Measurements from ENCODE around the gene HSD17B1.
"Not testable (repeated sequence)": the region's sequence is repeated elsewhere in the genome, so short reads cannot be mapped to it uniquely, and the experiment has no call there.

HSD17B1 gene, protein sequence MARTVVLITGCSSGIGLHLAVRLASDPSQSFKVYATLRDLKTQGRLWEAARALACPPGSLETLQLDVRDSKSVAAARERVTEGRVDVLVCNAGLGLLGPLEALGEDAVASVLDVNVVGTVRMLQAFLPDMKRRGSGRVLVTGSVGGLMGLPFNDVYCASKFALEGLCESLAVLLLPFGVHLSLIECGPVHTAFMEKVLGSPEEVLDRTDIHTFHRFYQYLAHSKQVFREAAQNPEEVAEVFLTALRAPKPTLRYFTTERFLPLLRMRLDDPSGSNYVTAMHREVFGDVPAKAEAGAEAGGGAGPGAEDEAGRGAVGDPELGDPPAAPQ

GRCh38 chr17:42552736-42553135 is at the start of gene HSD17B1:
HSD17B1 (plus strand) TSS chr17:42552923; CDS start chr17:42552934, 11 bp downstream.
- DNase-seq = not testable (repeated sequence)

GRCh38 chr17:42502926-42503325 is 49.8 kb upstream of the HSD17B1 start:
- no peak for DNase-seq

DNA sequence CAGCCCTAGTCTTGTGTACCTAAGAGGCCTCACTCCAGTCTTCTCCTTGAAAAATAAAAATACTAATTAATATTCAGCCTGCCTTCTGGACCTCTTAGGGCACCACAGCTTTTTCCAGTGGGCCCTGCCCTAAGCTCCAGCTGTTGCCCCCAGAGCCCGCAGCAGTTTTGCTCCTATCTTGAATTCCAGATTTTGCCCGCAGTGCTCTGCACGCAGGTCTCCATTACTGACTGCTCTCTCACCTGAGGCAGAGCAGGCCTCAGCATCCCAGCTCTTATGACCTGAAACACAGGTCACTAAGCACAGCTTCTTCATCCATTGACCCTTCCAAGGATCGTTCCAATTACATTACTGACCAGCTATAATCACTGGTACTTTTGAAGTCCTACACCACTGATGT is 45.1 kb upstream of the HSD17B1 start:
- DNase-seq = no peak

- no peak for DNase-seq
Measured at GRCh38 chr17:42508426-42509165, 44.1 kb upstream of the HSD17B1 start.

GRCh38 chr17:42509409-42509808 is 43.3 kb upstream of the HSD17B1 start:
- no peak for DNase-seq

DNA sequence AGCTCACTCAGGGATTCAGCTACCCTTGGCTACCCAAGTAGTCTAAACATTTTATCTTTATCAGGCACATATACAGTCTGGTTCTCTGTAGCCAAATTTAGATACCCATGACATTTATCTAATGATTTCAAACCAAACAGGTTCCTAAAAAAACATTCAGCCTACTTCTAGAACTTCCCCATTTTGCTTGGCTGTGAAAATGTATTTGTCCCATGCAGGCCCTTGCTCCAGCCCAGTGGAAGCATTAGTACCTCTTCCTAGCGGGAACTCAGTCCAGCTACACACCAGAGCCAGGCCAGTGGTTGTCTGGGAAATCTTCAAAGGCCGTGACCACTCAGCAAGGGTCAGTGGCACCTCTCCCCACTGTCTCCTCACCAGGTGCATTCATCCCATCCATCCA is 42.9 kb upstream of the HSD17B1 start:
- no peak for DNase-seq

GRCh38 chr17:42512246-42512645 is 40.5 kb upstream of the HSD17B1 start:
- DNase-seq = no peak

- DNase-seq = no peak
Measured at GRCh38 chr17:42512733-42513251, 39.9 kb upstream of the HSD17B1 start.

DNA sequence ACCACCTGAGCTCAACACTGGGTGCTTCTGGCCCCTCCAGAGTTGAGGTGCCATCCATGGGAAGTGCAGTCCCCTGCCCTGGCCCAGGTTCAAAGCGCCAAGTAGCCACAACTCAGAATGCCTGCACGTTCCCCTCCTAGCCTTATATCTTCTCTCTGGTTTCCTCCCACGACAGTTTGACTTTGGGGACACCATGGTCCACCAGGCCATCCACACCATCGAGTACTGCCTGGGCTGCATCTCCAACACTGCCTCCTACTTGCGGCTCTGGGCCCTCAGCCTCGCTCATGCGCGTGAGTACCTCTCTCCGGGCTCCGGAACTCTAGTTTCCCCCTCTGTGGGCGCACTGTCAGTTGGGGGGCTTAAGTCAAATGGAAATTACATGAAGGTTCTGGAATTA is 39.0 kb upstream of the HSD17B1 start:
- DNase-seq = no peak

GRCh38 chr17:42514279-42514678 is 38.4 kb upstream of the HSD17B1 start:
- no peak for DNase-seq

- DNase-seq = no peak
Measured at GRCh38 chr17:42514867-42515266, 37.9 kb upstream of the HSD17B1 start.

DNA sequence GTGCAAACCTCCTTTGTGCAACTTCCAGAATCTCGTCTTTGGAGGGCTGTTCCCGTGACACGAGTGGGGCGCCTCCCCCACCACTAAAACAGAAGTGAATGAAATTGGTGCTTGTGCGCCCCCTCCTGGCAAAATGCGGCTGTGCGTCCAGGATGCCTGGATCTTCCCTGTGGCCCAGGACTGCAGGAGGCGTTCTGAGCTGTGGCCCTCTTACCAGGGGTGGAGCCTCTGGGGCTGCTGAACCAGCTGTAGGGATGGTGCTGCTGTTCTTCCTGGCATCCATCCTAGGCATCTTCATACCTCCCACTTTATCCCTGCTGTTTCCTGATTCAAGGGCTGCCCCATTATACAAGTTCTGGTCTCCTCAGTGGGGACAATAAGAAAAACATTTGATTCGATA is 35.2 kb upstream of the HSD17B1 start:
- DNase-seq = peak; percentile 90 to 93

DNA sequence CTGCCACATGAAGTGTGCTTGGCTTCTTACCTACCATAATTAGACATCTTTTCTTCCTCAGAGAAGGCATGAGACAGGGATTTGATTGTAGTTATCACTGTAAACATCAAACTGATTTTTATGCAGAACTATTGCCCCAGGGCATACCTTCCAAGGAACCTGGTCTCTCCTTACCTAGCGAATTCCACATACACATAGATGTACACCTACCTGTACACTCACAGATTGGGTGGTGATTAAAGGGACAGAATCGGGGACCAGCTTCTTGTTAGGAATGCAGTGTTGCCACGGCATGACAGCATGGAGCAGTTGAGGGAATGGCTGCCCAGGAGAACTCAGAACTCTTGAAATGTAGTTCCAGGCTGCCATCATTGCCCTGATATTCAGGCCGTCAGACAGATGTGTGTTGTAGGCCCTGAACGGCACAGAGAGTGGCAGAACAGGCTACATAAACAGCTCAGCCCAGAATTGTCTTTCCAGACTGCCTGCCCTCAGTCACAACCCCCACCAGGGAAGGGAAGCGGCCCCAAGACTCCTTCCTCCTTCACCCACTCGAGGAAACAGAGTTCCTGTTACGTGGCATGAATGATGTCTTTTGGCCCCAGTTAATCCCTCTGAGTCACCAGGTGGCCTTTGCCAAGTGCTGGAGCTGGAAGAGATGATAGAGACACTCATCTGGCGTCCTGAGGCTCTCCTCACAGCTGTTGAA is 34.5 kb upstream of the HSD17B1 start:
- no peak for DNase-seq

GRCh38 chr17:42518755-42519545 is 33.8 kb upstream of the HSD17B1 start:
- DNase-seq = no peak

- no peak for DNase-seq
Measured at GRCh38 chr17:42519546-42520491, 32.9 kb upstream of the HSD17B1 start.

GRCh38 chr17:42520540-42520951 is 32.2 kb upstream of the HSD17B1 start:
- peak; percentile 45 to 47 for DNase-seq

GRCh38 chr17:42521036-42521435 is 31.7 kb upstream of the HSD17B1 start:
- DNase-seq = peak in 1 of 2 experiments; percentile 38

GRCh38 chr17:42521666-42522262 is 31.0 kb upstream of the HSD17B1 start:
- no peak for DNase-seq

- DNase-seq = no peak
Measured at GRCh38 chr17:42522263-42522790, 30.4 kb upstream of the HSD17B1 start.

DNA sequence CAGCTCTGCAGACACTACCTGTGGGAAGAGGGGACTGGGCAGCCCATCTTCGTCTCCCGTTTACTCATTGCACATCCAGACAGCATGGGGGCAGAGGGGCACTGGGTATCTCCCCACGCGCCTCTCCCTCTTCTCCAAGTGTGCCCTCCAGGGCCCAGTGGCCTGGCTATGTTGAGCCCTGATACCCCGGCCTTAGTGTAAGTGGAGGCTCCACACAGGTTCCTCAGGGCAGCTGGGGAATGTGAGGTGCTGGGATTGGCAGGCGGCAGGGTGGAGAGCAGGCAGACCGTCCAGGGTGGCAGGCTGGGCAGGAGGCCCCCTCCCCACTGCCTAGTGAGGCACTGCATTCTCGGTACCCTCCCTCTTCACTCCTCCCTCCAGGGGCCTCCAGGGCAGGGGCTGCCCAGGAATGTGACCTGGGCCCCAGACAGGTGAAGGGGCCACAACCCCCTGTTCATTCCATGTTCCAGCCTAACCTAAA is 29.9 kb upstream of the HSD17B1 start:
- no peak for DNase-seq

GRCh38 chr17:42525221-42525620 is 27.5 kb upstream of the HSD17B1 start:
- no peak for DNase-seq

Data from activated T-cell treated with anti-CD3 and anti-CD28 coated beads, Interleukin-2, amount 50 U/mL, for 48 hours (primary cell).